ENCODE results near the gene JPT1.

The JPT1 gene

GRCh38 chr17:75109407-75110233 is 44.7 kb downstream of the JPT1 start, which contains the start of gene ARMC7:
Gene ARMC7, plus strand, starts transcription at chr17:75109969. Its CDS starts 320 bp downstream, at chr17:75110289.
- H4K20me1 ChIP-seq (ENCODE audit: insufficient read depth, low read length, poor library complexity, severe bottlenecking) = no peaks in the 10 kb centered on the region
- peak within 1 kb of the TSS; percentile 94 for H3K4me2 ChIP-seq (ENCODE audit: low read depth, low read length, poor library complexity, severe bottlenecking)
- peak within 1 kb of the TSS; percentile 94 for H3K4me3 ChIP-seq (ENCODE audit: low read length, poor library complexity, severe bottlenecking)
- H3K9ac ChIP-seq (ENCODE audit: low read depth, low read length, poor library complexity, severe bottlenecking) = peak within 1 kb of the TSS; percentile 75
- no peaks in the 10 kb centered on the region for H3K9me3 ChIP-seq (ENCODE audit: insufficient read depth, low read depth, low read length)
- H3K9me2 ChIP-seq (replicated peaks; ENCODE audit: low read depth, low read length) = no peaks in the 10 kb centered on the region
- H3K36me3 ChIP-seq (ENCODE audit: insufficient read depth, low read length) = no peaks in the 10 kb centered on the region
- no peaks in the 10 kb centered on the region for H3K27me3 ChIP-seq (ENCODE audit: insufficient read depth, low read length, poor library complexity, severe bottlenecking)
- H3K4me1 ChIP-seq (ENCODE audit: insufficient read depth, low read length, poor library complexity, severe bottlenecking) = peaks cover 34% of the 10 kb centered on the region
- peaks cover 26% of the 10 kb centered on the region for H3K79me2 ChIP-seq (ENCODE audit: insufficient read depth, low read length)
- peak within 1 kb of the TSS; percentile 96 for H2AFZ ChIP-seq (ENCODE audit: low read length)
- TF ChIP-seq CTCF (conservative IDR thresholded peaks at IDR 0.05; ENCODE audit: low read length) = no peak
- TF ChIP-seq EZH2phosphoT487 (IDR thresholded peaks at IDR 0.05; ENCODE audit: borderline replicate concordance) = no peak
- H3F3A ChIP-seq (ENCODE audit: low read depth) = 0 out of 2 replicates have a peak, but pooled peaks cover 4% of the 10 kb centered on the region

- Histone ChIP-seq H2AFZ (ENCODE audit: low read length) (peak overlapping the region; percentile 96), H4K20me1 (ENCODE audit: insufficient read depth, low read length, poor library complexity, severe bottlenecking) (no peaks in the 10 kb centered on the region), H3K4me3 (ENCODE audit: low read length, poor library complexity, severe bottlenecking) (peak overlapping the region; percentile 94), H3K36me3 (ENCODE audit: insufficient read depth, low read length) (no peaks in the 10 kb centered on the region), H3K9me3 (ENCODE audit: insufficient read depth, low read depth, low read length) (no peaks in the 10 kb centered on the region), H3F3A (ENCODE audit: low read depth) (0 out of 2 replicates have a peak, but pooled peaks cover 4% of the 10 kb centered on the region), H3K4me1 (ENCODE audit: insufficient read depth, low read length, poor library complexity, severe bottlenecking) (peaks cover 29% of the 10 kb centered on the region), H3K4me2 (ENCODE audit: low read depth, low read length, poor library complexity, severe bottlenecking) (peak overlapping the region; percentile 94), H3K79me2 (ENCODE audit: insufficient read depth, low read length) (peaks cover 24% of the 10 kb centered on the region; the same call in 1 of the 2 replicates), H3K27me3 (ENCODE audit: insufficient read depth, low read length, poor library complexity, severe bottlenecking) (no peaks in the 10 kb centered on the region), H3K9ac (ENCODE audit: low read depth, low read length, poor library complexity, severe bottlenecking) (peak overlapping the region; percentile 75), H3K9me2 (replicated peaks; ENCODE audit: low read depth, low read length) (no peaks in the 10 kb centered on the region)
- no peak for TF ChIP-seq EZH2phosphoT487 (IDR thresholded peaks at IDR 0.05; ENCODE audit: borderline replicate concordance)
Observed at GRCh38 chr17:75109046-75109406, 45.3 kb downstream of the JPT1 start.

GRCh38 chr17:75108193-75108592 is 46.1 kb downstream of the JPT1 start:
- Histone ChIP-seq H3K9me3 (ENCODE audit: insufficient read depth, low read depth, low read length) (no peaks in the 10 kb centered on the region), H3F3A (ENCODE audit: low read depth) (0 out of 2 replicates have a peak, but pooled peaks cover 4% of the 10 kb centered on the region), H3K36me3 (ENCODE audit: insufficient read depth, low read length) (no peaks in the 10 kb centered on the region), H3K9ac (ENCODE audit: low read depth, low read length, poor library complexity, severe bottlenecking) (no peak overlapping the region), H3K79me2 (ENCODE audit: insufficient read depth, low read length) (peaks cover 18% of the 10 kb centered on the region; the same call in 1 of the 2 replicates), H3K4me1 (ENCODE audit: insufficient read depth, low read length, poor library complexity, severe bottlenecking) (peaks cover 25% of the 10 kb centered on the region), H4K20me1 (ENCODE audit: insufficient read depth, low read length, poor library complexity, severe bottlenecking) (no peaks in the 10 kb centered on the region), H3K9me2 (replicated peaks; ENCODE audit: low read depth, low read length) (no peaks in the 10 kb centered on the region), H3K4me2 (ENCODE audit: low read depth, low read length, poor library complexity, severe bottlenecking) (no peak overlapping the region), H3K27me3 (ENCODE audit: insufficient read depth, low read length, poor library complexity, severe bottlenecking) (no peaks in the 10 kb centered on the region), H2AFZ (ENCODE audit: low read length) (no peak overlapping the region), H3K4me3 (ENCODE audit: low read length, poor library complexity, severe bottlenecking) (no peak overlapping the region)
- TF ChIP-seq EZH2phosphoT487 (IDR thresholded peaks at IDR 0.05; ENCODE audit: borderline replicate concordance) (no peak), CTCF (conservative IDR thresholded peaks at IDR 0.05; ENCODE audit: low read length) (no peak)

All from Loucy (cell line).